KMS-11 (cell line): ENCODE data around the gene MACROD1.

ENCODE experiments used
- H2AFZ ChIP-seq: fragments of 200-600 bp; sonication (generic); 2 replicates; pipeline ENCODE4 v1.6.1; 2016; ENCODE audit warnings: antibody characterized with exemption, mixed run types, low read depth
- H3K27ac ChIP-seq: fragments of 200-600 bp; sonication (generic); 2 replicates; pipeline ENCODE4 v1.6.1; 2016; ENCODE audit warnings: mild to moderate bottlenecking, mixed run types
- H3K27me3 ChIP-seq: fragments of 200-600 bp; sonication (generic); 2 replicates; pipeline ENCODE4 v1.6.1; 2017; ENCODE audit warnings: mild to moderate bottlenecking, low read depth, mixed run types, moderate library complexity; ENCODE audit not compliant: insufficient read depth
- H3K36me3 ChIP-seq: fragments of 200-600 bp; sonication (generic); 2 replicates; pipeline ENCODE4 v1.6.1; 2017; ENCODE audit warnings: mild to moderate bottlenecking, mixed run types; ENCODE audit not compliant: insufficient read depth
- H3K4me1 ChIP-seq: fragments of 200-600 bp; sonication (generic); 2 replicates; pipeline ENCODE4 v1.6.1; 2016; ENCODE audit warnings: mild to moderate bottlenecking, low read depth, mixed run types; ENCODE audit not compliant: poor library complexity, severe bottlenecking
- H3K4me2 ChIP-seq: fragments of 200-600 bp; sonication (generic); 2 replicates; pipeline ENCODE4 v1.7.0; 2016; ENCODE audit warnings: mild to moderate bottlenecking, mixed run types
- H3K4me3 ChIP-seq: fragments of 200-600 bp; sonication (generic); IDR thresholded peaks from 2 replicates; pipeline ENCODE4 v1.6.1; 2017; ENCODE audit warnings: low read depth, low read length, mixed read lengths; ENCODE audit not compliant: insufficient read depth
- H3K79me2 ChIP-seq: fragments of 200-600 bp; sonication (generic); 2 replicates; pipeline ENCODE4 v1.6.1; 2016; ENCODE audit warnings: low read depth, mixed run types; ENCODE audit not compliant: insufficient read depth
- H3K9ac ChIP-seq: fragments of 200-600 bp; sonication (generic); 2 replicates; pipeline ENCODE4 v1.6.1; 2016; ENCODE audit warnings: mild to moderate bottlenecking, mixed run types
- H4K20me1 ChIP-seq: fragments of 200-600 bp; sonication (generic); 2 replicates; pipeline ENCODE4 v1.6.1; 2016; ENCODE audit warnings: mild to moderate bottlenecking, mixed run types; ENCODE audit not compliant: insufficient read depth
- TF ChIP-seq, protein P1 (sequence below): fragments of 200-600 bp; sonication (generic); conservative IDR thresholded peaks from 2 replicates; pipeline ENCODE4 v1.6.1; 2017; ENCODE audit warnings: low read depth, mild to moderate bottlenecking, antibody characterized with exemption, low read length, moderate library complexity, mixed read lengths

The MACROD1 gene

DNA sequence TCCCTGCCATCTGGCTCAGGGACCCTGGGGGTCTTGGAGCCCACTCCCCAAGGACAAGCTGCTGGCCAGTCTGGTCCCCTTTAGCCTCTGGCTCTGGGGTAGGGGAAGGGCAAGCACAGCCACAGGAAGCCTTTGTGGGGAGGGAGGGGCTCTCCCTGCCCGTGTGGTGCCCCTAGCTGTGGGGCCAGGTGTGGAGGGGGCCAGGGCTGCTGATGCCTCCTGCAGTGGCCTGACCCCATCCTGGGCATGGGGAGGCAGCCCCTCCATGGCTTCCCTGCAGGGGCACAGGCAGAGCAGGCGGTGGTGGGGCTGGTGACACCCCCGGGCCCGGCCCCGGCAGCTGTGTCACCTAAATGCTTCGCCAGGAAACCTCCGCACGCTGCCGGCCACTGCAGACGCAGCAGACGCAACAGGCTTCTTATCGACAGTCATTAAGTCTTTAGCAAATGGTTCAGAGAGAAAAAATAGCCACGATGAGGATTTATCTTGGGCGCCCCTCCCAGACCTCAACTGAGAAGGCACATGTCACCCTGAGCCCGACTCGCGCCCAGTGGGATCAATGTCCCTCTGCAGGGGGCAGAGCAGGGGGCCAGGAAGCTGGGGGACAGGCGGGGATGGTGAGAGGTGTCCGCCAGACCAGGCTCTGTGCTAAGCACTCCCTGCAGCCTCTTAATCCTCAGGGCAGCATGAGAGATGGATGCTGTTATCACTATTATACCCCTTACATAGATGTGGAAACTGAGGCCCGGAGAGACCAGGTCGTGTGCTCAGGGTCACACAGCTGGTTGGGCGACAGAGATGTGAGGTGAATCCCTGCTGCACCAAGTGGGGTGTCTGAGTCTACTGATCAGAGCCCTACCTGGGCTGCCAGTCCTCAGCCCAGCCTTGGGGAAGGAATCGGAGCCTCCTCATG lies 96.3 kb downstream of the MACROD1 start:
- Histone ChIP-seq H3K9ac (no peak overlapping the region), H3K79me2 (no peaks in the 10 kb centered on the region)

DNA sequence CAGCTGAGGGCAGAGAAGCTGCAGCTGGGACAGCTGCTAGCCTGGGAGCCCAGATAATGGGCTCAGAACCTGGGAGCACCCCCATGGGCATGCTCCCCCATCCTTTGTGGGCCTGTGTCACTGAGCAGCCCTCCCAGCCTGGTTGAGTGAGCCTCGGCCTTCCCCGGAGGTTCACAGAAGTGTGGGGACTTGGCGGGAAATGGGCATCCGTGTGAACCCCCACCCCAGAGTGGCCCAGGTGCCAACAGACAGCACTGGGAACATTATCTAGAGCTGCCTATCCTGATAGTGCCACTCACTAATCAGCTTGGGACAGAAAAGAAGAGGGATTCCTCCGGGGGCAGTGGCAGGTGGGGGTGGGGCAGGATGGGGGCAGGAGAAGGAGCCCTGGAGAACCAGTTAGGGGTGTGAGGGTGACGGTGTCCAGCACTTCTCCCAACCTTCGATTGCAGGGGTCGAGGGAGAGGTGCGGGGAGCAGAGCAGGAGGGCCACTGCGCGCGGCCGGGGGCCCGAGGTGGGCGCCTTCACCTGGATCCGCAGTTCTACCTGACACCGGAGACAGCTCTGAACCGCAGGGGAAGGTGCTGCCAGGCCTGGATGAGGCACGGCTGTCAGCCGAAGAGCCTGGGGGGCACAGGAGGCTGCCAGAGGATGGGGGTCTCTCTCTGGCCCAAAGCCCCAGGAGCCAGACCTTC lies 97.1 kb downstream of the MACROD1 start:
- no peaks in the 10 kb centered on the region for H3K27me3 ChIP-seq
- no peak overlapping the region for H3K9ac ChIP-seq
- no peaks in the 10 kb centered on the region for H4K20me1 ChIP-seq
- H2AFZ ChIP-seq, result no peak overlapping the region
- H3K4me1 ChIP-seq, result no peaks in the 10 kb centered on the region
- no peaks in the 10 kb centered on the region for H3K79me2 ChIP-seq
- no peak overlapping the region for H3K4me2 ChIP-seq
- H3K4me3 ChIP-seq, result no peak overlapping the region
- no peaks in the 10 kb centered on the region for H3K36me3 ChIP-seq
- TF ChIP-seq, protein P1, sequence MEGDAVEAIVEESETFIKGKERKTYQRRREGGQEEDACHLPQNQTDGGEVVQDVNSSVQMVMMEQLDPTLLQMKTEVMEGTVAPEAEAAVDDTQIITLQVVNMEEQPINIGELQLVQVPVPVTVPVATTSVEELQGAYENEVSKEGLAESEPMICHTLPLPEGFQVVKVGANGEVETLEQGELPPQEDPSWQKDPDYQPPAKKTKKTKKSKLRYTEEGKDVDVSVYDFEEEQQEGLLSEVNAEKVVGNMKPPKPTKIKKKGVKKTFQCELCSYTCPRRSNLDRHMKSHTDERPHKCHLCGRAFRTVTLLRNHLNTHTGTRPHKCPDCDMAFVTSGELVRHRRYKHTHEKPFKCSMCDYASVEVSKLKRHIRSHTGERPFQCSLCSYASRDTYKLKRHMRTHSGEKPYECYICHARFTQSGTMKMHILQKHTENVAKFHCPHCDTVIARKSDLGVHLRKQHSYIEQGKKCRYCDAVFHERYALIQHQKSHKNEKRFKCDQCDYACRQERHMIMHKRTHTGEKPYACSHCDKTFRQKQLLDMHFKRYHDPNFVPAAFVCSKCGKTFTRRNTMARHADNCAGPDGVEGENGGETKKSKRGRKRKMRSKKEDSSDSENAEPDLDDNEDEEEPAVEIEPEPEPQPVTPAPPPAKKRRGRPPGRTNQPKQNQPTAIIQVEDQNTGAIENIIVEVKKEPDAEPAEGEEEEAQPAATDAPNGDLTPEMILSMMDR, result no peak
- no peak overlapping the region for H3K27ac ChIP-seq

More for the DNA sequence above, 96.3 kb downstream of the MACROD1 start:
- Histone ChIP-seq H3K4me3 (no peak overlapping the region), H3K4me2 (no peak overlapping the region), H3K27ac (no peak overlapping the region), H2AFZ (no peak overlapping the region), H3K27me3 (no peaks in the 10 kb centered on the region), H4K20me1 (no peaks in the 10 kb centered on the region), H3K36me3 (no peaks in the 10 kb centered on the region), H3K4me1 (no peaks in the 10 kb centered on the region)
- TF ChIP-seq, protein P1, result no peak

DNA sequence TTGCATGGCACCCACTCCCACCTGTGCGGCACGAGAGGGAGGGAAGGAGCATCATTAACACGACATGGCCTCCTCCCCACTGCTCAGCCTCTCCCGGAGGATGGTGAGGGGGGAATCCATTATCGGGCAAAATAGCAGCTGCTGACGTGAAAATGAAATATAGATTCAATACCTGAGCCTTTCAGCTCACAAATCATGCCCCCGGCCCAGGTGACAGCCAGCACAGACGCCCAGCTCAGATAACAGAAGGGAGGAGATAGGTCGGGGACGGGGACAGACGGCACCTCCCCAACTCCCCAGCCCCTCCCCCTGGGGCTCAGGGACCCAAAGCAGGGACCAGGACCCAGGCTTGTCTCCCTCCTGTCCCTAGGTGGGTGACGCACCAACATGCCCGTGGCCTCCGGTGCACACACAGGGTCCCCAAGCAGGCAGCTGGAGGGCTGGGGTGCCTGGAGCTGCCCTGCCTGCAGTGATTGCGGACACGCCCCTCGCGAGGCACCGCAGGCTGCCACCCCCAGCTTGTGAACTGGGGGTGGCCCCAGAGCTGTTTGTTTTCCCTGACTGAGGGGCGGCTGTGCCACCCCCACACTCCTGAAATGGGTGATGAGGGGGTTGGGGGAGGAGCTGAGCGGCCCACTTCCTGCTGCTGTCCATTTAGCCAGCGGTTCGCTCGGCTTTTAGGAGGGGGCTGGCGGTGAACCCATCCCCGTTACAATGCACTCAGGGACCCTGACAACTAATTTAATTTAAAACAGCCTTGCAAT lies 98.5 kb downstream of the MACROD1 start:
- Histone ChIP-seq H2AFZ (no peak overlapping the region), H3K27ac (no peak overlapping the region), H3K4me1 (no peaks in the 10 kb centered on the region), H3K4me2 (no peak overlapping the region), H3K9ac (no peak overlapping the region), H3K27me3 (no peaks in the 10 kb centered on the region), H3K79me2 (no peaks in the 10 kb centered on the region), H4K20me1 (no peaks in the 10 kb centered on the region), H3K36me3 (no peaks in the 10 kb centered on the region), H3K4me3 (no peak overlapping the region)
- TF ChIP-seq, protein P1, result no peak

DNA sequence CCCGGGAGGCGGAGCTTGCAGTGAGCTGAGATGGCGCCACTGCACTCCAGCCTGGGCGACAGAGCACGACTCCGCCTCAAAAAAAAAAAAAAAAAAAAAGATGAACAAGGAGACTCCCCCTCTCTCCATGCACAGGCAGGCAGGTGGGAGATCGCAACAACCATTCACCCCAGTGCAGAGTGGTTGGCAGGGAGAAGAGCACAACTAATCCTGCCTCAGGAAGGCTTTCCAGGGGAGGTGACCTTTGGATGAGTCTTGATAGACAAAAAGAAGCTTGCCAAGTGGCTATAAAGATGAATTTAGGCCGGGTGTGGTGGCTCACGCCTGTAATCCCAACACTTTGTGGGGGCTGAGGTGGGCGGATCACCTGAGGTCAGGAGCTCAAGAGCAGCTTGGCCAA lies 100.2 kb downstream of the MACROD1 start:
- Histone ChIP-seq H3K36me3 (no peaks in the 10 kb centered on the region), H3K27ac (no peak overlapping the region), H2AFZ (no peak overlapping the region), H3K4me2 (no peak overlapping the region), H4K20me1 (no peaks in the 10 kb centered on the region), H3K79me2 (no peaks in the 10 kb centered on the region), H3K4me3 (no peak overlapping the region), H3K4me1 (no peaks in the 10 kb centered on the region), H3K9ac (no peak overlapping the region), H3K27me3 (no peaks in the 10 kb centered on the region)
- TF ChIP-seq, protein P1, result no peak
